Effector memory CD4-positive, alpha-beta T cell (primary cell): ENCODE data around the gene ACAD10.
A peak's percentile ranks its signal among the peaks of the same experiment; 100 is the strongest.
"Not testable (repeated sequence)": the region's sequence is repeated elsewhere in the genome, so short reads cannot be mapped to it uniquely, and the experiment has no call there.

Source experiments
- DNase-seq, 3 donors: peaks; one replicate each; pipeline ENCODE4 v3.0.0-alpha.2; 2020
- H3K27ac ChIP-seq: 2 replicates; pipeline ENCODE4 v1.7.0; 2013; ENCODE audit warnings: mild to moderate bottlenecking, low read length, moderate library complexity; ENCODE audit not compliant: insufficient read depth, poor library complexity, severe bottlenecking
- H3K27me3 ChIP-seq: replicated peaks from 2 replicates; pipeline ENCODE4 v1.7.0; 2013; ENCODE audit warnings: mild to moderate bottlenecking, low read length; ENCODE audit not compliant: insufficient read depth, control insufficient read depth, poor library complexity, severe bottlenecking
- H3K36me3 ChIP-seq: 2 replicates; pipeline ENCODE4 v1.7.0; 2013; ENCODE audit warnings: mild to moderate bottlenecking, low read length, moderate library complexity; ENCODE audit not compliant: control insufficient read depth, insufficient read depth
- H3K4me1 ChIP-seq: 2 replicates; pipeline ENCODE4 v1.7.0; 2013; ENCODE audit warnings: low read length, mild to moderate bottlenecking; ENCODE audit not compliant: control insufficient read depth, insufficient read depth, poor library complexity, severe bottlenecking
- H3K4me3 ChIP-seq: 2 replicates; pipeline ENCODE4 v1.7.0; 2013; ENCODE audit warnings: low read length, low read depth, mild to moderate bottlenecking; ENCODE audit not compliant: insufficient read depth, poor library complexity, severe bottlenecking
- H3K9me3 ChIP-seq: 2 replicates; pipeline ENCODE4 v1.7.0; 2013; ENCODE audit warnings: mild to moderate bottlenecking, low read length, moderate library complexity; ENCODE audit not compliant: control insufficient read depth

Gene ACAD10

DNA sequence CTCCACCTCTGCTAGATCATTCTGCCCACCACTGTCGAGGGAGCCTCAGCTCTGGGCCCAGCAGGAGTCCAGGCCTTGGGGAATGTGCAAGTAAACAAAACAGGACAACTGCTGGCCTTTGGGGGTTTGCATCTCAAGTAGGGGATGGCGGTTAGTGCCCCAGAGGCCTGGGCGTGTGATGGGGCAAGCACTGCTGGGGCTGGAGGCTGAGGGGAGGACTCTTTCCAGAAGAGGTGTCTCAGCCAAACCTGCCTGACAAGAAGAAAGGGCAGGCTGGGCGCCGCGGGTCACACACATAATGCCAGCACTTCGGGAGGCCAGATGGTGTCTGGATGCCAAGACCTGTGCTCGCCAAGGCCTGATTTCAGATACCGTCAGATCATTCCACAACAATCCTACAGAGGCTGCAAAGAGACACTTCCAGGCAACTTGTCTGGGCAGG is 72.3 kb downstream of the ACAD10 start:
- no peaks in the 10 kb centered on the region for H3K9me3 ChIP-seq
- H3K27ac ChIP-seq, result no peak overlapping the region

DNA sequence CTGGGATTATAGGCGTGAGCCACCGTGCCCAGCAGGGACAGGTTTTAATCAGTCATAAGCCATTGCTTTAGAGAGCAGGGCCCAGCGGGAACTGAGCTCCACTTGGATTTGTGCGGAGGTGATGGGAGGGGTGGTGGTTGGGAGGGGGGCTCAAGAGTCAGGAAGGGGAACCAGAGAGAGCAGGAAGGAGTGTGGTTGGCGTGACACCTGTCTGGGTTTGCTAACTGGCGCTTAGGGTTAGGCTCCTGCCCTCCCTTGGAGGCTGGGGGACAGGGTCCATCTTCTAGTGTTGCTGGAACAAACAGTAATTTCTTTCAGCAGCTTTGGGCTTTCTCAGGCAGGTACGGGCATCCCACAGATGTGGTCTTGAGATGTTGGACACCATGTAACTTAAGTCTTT is 73.4 kb downstream of the ACAD10 start:
- H3K36me3 ChIP-seq, result peaks cover 16% of the 10 kb centered on the region
- no peak for DNase-seq
- H3K4me1 ChIP-seq, result no peaks in the 10 kb centered on the region
- H3K4me3 ChIP-seq, result no peak overlapping the region
- no peaks in the 10 kb centered on the region for H3K27me3 ChIP-seq
- no peaks in the 10 kb centered on the region for H3K9me3 ChIP-seq
- H3K27ac ChIP-seq, result no peak overlapping the region

More for the DNA sequence above, 72.3 kb downstream of the ACAD10 start:
- Histone ChIP-seq H3K27me3 (no peaks in the 10 kb centered on the region), H3K4me1 (no peaks in the 10 kb centered on the region), H3K36me3 (peaks cover 22% of the 10 kb centered on the region), H3K4me3 (no peak overlapping the region)
- no peak for DNase-seq

DNA sequence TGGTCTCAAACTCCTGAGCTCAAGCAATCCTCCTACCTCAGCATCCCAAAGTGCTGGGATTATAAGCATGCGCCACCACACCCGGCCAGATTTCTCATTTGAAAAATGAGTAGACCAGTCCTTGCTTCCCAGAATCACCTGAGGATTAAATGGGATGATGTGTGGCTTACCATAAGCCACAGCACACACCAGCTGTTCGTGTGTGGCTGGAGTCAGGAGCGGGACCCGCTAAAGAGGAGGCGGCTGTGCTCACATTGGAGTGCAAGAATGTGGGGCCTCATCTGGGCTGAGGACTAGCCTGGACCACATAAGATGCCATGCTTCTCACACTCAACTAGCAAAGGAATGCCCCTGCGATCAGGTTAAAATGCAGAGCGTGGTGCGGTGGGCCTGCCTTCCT is 74.1 kb downstream of the ACAD10 start:
- no peak for DNase-seq
- Histone ChIP-seq H3K27ac (no peak overlapping the region), H3K36me3 (peaks cover 16% of the 10 kb centered on the region), H3K9me3 (no peaks in the 10 kb centered on the region), H3K4me1 (no peaks in the 10 kb centered on the region), H3K27me3 (no peaks in the 10 kb centered on the region), H3K4me3 (no peak overlapping the region)

- Histone ChIP-seq H3K4me3 (no peak overlapping the region), H3K4me1 (no peaks in the 10 kb centered on the region), H3K27ac (no peak overlapping the region), H3K9me3 (no peaks in the 10 kb centered on the region), H3K27me3 (no peaks in the 10 kb centered on the region), H3K36me3 (peaks cover 8% of the 10 kb centered on the region)
- DNase-seq, result no peak
Observed at GRCh38 chr12:111761099-111761498, 75.2 kb downstream of the ACAD10 start.

DNA sequence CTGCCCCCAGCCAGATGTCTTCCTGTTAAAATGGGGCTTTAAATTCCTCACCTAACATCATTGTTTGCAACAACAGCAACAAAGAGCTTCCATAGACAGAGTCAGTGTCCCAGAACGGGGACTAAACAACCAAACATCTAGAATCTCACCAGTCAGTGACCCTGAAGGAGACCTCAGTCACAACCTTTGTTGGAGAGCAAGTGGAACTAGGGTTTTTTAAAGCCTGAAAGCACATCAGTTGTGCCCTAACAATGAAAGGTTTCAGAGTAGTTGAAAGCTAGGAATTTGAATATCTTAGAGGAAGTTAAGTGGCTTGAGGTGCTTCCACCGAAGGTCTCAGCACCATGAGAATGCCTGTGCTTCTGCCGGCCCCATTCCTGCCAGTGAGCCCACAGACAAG is 75.9 kb downstream of the ACAD10 start:
- H3K4me1 ChIP-seq, result peaks cover 5% of the 10 kb centered on the region
- H3K9me3 ChIP-seq, result no peaks in the 10 kb centered on the region
- H3K27me3 ChIP-seq, result peaks cover 5% of the 10 kb centered on the region
- no peak overlapping the region for H3K4me3 ChIP-seq
- H3K27ac ChIP-seq, result no peak overlapping the region
- DNase-seq, result no peak
- peaks cover 6% of the 10 kb centered on the region for H3K36me3 ChIP-seq

DNA sequence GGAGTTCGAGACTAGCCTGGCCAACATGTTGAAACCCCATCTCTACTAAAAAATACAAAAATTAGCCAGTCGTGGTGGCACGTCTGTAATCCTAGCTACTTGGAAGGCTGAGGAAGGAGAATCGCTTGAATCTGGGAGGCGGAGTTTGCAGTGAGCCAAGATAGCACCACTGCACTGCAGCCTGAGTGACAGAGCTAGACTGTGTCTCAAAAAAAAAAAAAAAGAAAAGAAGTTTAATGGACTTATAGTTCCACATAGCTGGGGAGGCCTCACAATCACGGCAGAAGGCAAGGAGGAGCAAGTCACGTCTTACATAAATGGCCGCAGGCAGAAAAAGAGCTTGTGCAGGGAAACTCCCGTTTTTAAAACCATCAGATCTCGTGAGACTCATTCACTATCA is 77.7 kb downstream of the ACAD10 start:
- not testable (repeated sequence) for DNase-seq, H3K4me1 ChIP-seq, H3K9me3 ChIP-seq

GRCh38 chr12:111764120-111764821 is 78.4 kb downstream of the ACAD10 start:
- H3K4me1 ChIP-seq, result peaks cover 9% of the 10 kb centered on the region
- peaks cover 8% of the 10 kb centered on the region for H3K27me3 ChIP-seq
- no peaks in the 10 kb centered on the region for H3K36me3 ChIP-seq
- DNase-seq, result no peak
- no peak overlapping the region for H3K4me3 ChIP-seq
- H3K27ac ChIP-seq, result no peak overlapping the region
- no peaks in the 10 kb centered on the region for H3K9me3 ChIP-seq

More for the DNA sequence above, 77.7 kb downstream of the ACAD10 start:
- not testable (repeated sequence) for H3K4me3 ChIP-seq, H3K36me3 ChIP-seq, H3K27ac ChIP-seq, H3K27me3 ChIP-seq

- peaks cover 8% of the 10 kb centered on the region for H3K27me3 ChIP-seq
- no peak within 1 kb of the TSS for H3K27ac ChIP-seq
- DNase-seq, result no peak
- no peaks in the 10 kb centered on the region for H3K36me3 ChIP-seq
- H3K9me3 ChIP-seq, result no peaks in the 10 kb centered on the region
- H3K4me1 ChIP-seq, result peaks cover 9% of the 10 kb centered on the region
- H3K4me3 ChIP-seq, result peak within 1 kb of the TSS; percentile 48
Observed at GRCh38 chr12:111766608-111767361, 80.9 kb downstream of the ACAD10 start, which contains the start of gene ALDH2. ALDH2 (plus strand) TSS chr12:111766933; CDS start chr12:111766983, 50 bp downstream.

- DNase-seq, result no peak
- Histone ChIP-seq H3K27me3 (peaks cover 8% of the 10 kb centered on the region), H3K9me3 (no peaks in the 10 kb centered on the region), H3K36me3 (no peaks in the 10 kb centered on the region), H3K27ac (no peak overlapping the region), H3K4me1 (peaks cover 9% of the 10 kb centered on the region), H3K4me3 (peak overlapping the region; percentile 48)
Observed at GRCh38 chr12:111767362-111768158, 81.7 kb downstream of the ACAD10 start.
